ENCODE measurements around the gene FABP6.

GRCh38 chr5:160207061-160207460, 22.2 kb upstream of the FABP6 start:
- TF ChIP-seq CTCF (conservative IDR thresholded peaks at IDR 0.05) (no peak), EZH2 (IDR thresholded peaks at IDR 0.05; ENCODE audit: low read depth) (no peak)

Data from PC-9 (cell line).